K562 (cell line): ENCODE measurements around the gene HTR3E. TPM values are rescaled to one million over a fixed set of nuclear protein-coding genes. Genes with fewer than 3 reads are reported as not detected.

ENCODE experiments used
- CCAR2 ChIP-seq: fragments of 200-400 bp; formaldehyde crosslinking; IDR thresholded peaks from 2 replicates; pipeline ENCODE4 v1.6.1; 2017; ENCODE audit warnings: mild to moderate bottlenecking, low read depth, low read length
- ELF2 ChIP-seq: fragments of 250-450 bp; sonication (Bioruptor Pico); IDR thresholded peaks from 2 replicates; pipeline ENCODE4 v1.5.0; 2021; ENCODE audit warnings: mild to moderate bottlenecking
- ESRRB ChIP-seq: fragments of 250-450 bp; sonication (Bioruptor Pico); IDR thresholded peaks from 2 replicates; pipeline ENCODE4 v1.5.0; 2020; ENCODE audit warnings: mild to moderate bottlenecking, moderate library complexity, borderline replicate concordance
- ETV6 ChIP-seq, 3 experiments: fragments of 150-350 bp in 1 of 3; sonication (generic) in 1 of 3; formaldehyde crosslinking in 1 of 3; IDR thresholded peaks; 2 replicates each; pipeline versions ENCODE4 v1.6.1 to v1.8.0; 2014 to 2022; ENCODE audit warnings: borderline replicate concordance in 2 of 3, low read depth in 2 of 3, antibody characterized with exemption in 1 of 3, low read length in 1 of 3, mild to moderate bottlenecking in 1 of 3, missing genetic modification reagents in 1 of 3
- GTF2F1 ChIP-seq: IDR thresholded peaks from 2 replicates; pipeline ENCODE4 v1.6.1; 2011; ENCODE audit warnings: low read depth, low read length, improper control_type of control experiment
- MAFG ChIP-seq: fragments of 450-650 bp; conservative IDR thresholded peaks from 2 replicates; pipeline ENCODE4 v1.6.1; 2016; ENCODE audit warnings: missing genetic modification characterization, missing compliant biosample characterization
- NR2C1 ChIP-seq, 2 experiments: fragments of 450-650 bp; IDR thresholded peaks; 2 replicates each; pipeline ENCODE4 v1.6.1; 2017; ENCODE audit warnings: mild to moderate bottlenecking in 2 of 2, antibody characterized with exemption in 1 of 2, inconsistent platforms in 1 of 2, missing compliant biosample characterization in 1 of 2, missing genetic modification characterization in 1 of 2
- OTX1 ChIP-seq: fragments of 450-650 bp; formaldehyde crosslinking; IDR thresholded peaks from 2 replicates; pipeline ENCODE4 v1.4.0; 2022; ENCODE audit warnings: mild to moderate bottlenecking
- PHF21A ChIP-seq: fragments of 450-650 bp; IDR thresholded peaks from 2 replicates; pipeline ENCODE4 v1.6.1; 2017; ENCODE audit warnings: low read depth, borderline replicate concordance
- PTTG1 ChIP-seq: fragments of 450-650 bp; IDR thresholded peaks from 2 replicates; pipeline ENCODE4 v1.6.1; 2016; ENCODE audit warnings: low read depth, mild to moderate bottlenecking, missing genetic modification characterization, missing compliant biosample characterization
- SAFB ChIP-seq: fragments of 200-400 bp; formaldehyde crosslinking; IDR thresholded peaks from 2 replicates; pipeline ENCODE4 v1.6.1; 2017; ENCODE audit warnings: low read depth, low read length, borderline replicate concordance
- TARDBP ChIP-seq: fragments of 450-650 bp; IDR thresholded peaks from 2 replicates; pipeline ENCODE4 v1.6.1; 2016
- TRIM24 ChIP-seq, 2 experiments: fragments of 450-650 bp; IDR thresholded peaks; 2 replicates each; pipeline ENCODE4 v1.6.1; 2016
- WHSC1 ChIP-seq: IDR thresholded peaks from one replicate; pipeline ENCODE4 v1.6.1; 2012; ENCODE audit warnings: low read length, control low read depth, inconsistent platforms
- ZFPM2 ChIP-seq: fragments of 250-450 bp; sonication (Bioruptor Pico); IDR thresholded peaks from 2 replicates; pipeline ENCODE4 v1.5.1; 2022; ENCODE audit warnings: mild to moderate bottlenecking
- ZNF263 ChIP-seq: sonication (generic); formaldehyde crosslinking; IDR thresholded peaks from 2 replicates; pipeline ENCODE4 v1.8.0; 2022; ENCODE audit warnings: mild to moderate bottlenecking, missing genetic modification reagents, borderline replicate concordance
- ZNF696 ChIP-seq: fragments of 250-450 bp; sonication (Bioruptor Pico); conservative IDR thresholded peaks from 2 replicates; pipeline ENCODE4 v1.4.0; 2020; ENCODE audit warnings: mild to moderate bottlenecking, moderate library complexity
- ZNF707 ChIP-seq: fragments of 250-450 bp; sonication (Bioruptor Pico); conservative IDR thresholded peaks from 2 replicates; pipeline ENCODE4 v1.8.0; 2022; ENCODE audit warnings: inconsistent platforms, mild to moderate bottlenecking, moderate library complexity
- polyA plus RNA-seq, 8 experiments: library from polyadenylated mRNA; depleted of rRNA in 4 of 8; stranded (reverse) in 5 of 8; unstranded in 3 of 8; fragments of >200 nt; fragmentation: Nextera tagmentation in 2 of 8; fragmentation: Illumina TruSeq in 1 of 8; extraction: Ambion mirVana in 2 of 8; extraction: Trizol in 1 of 8; gene quantifications; 2 replicates each; pipeline versions ENCODE4 v1.2.1 to v1.2.3, GENCODE V29; 2011 to 2014; ENCODE audit warnings: inconsistent platforms in 1 of 8, missing spikeins in 1 of 8
- total RNA-seq, 7 experiments: library from RNA; depleted of rRNA in 6 of 7; stranded (reverse); fragments of >200 nt in 6 of 7; fragmentation: Illumina TruSeq in 2 of 7; extraction: Trizol in 2 of 7; gene quantifications; 2 replicates each; pipeline versions ENCODE4 v1.2.1 to v1.2.3, GENCODE V29; 2011 to 2021; ENCODE audit warnings: low replicate concordance in 1 of 7
- TF ChIP-seq, protein P1 (sequence below): sonication (generic); formaldehyde crosslinking; IDR thresholded peaks from 2 replicates; pipeline ENCODE4 v1.8.0; 2022; ENCODE audit warnings: mild to moderate bottlenecking, missing genetic modification reagents
- TF ChIP-seq, protein P2 (sequence below): fragments of 250-450 bp; sonication (Bioruptor Pico); IDR thresholded peaks from 2 replicates; pipeline ENCODE4 v1.8.0; 2022; ENCODE audit warnings: inconsistent platforms
- TF ChIP-seq, protein P3 (sequence below): fragments of 450-650 bp; formaldehyde crosslinking; IDR thresholded peaks from 2 replicates; pipeline ENCODE4 v1.4.0; 2020; ENCODE audit warnings: mild to moderate bottlenecking, moderate library complexity
- TF ChIP-seq, protein P4 (sequence below): fragments of 250-450 bp; sonication (Bioruptor Pico); IDR thresholded peaks from 2 replicates; pipeline ENCODE4 v1.8.0; 2022; ENCODE audit warnings: moderate library complexity, mild to moderate bottlenecking, inconsistent platforms
- TF ChIP-seq, protein P5 (sequence below): fragments of 250-450 bp; sonication (Bioruptor Pico); IDR thresholded peaks from 2 replicates; pipeline ENCODE4 v1.8.0; 2021; ENCODE audit warnings: mild to moderate bottlenecking, moderate library complexity

The HTR3E gene
- total and polyA plus RNA-seq, 9 of the 15 experiments (the other 6 are each of a cell fraction or from before 2014, with no cell fraction given): not detected

DNA sequence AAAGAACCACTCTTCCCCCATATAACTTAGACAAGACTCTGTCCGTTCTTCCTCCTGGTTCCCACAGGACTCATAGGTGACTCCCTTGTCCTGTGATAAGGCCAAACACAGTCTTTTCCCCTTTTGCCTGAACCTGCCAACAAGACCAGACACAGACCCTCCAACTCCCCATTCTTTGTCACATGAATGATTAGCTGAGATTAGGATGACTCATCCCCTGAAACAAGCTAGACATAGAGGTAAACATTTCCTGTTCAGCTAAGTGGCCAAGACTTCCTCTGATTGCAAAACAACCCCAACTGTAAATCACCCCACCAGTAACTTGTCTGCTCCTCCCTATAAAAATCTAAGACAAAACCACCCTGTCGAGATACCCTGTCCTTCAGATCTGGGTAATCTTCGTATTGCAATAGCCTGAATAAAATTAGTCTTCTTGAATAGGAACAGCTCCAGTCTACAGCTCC is 11.4 kb upstream of the HTR3E start (continued):
- TF ChIP-seq, protein P1, sequence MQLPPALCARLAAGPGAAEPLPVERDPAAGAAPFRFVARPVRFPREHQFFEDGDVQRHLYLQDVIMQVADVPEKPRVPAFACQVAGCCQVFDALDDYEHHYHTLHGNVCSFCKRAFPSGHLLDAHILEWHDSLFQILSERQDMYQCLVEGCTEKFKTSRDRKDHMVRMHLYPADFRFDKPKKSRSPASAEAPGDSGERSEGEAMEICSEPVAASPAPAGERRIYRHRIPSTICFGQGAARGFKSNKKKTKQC (CRISPR knock-in tag): no peak
- no peak for TF ChIP-seq WHSC1
- TF ChIP-seq ZNF696 (CRISPR knock-in tag): no peak
- no peak for TF ChIP-seq SAFB
- TF ChIP-seq PHF21A: peak; percentile 26; the same call in 1 of the 2 replicates
- TF ChIP-seq TARDBP: no peak
- no peak for TF ChIP-seq ZNF707
- TF ChIP-seq OTX1 (CRISPR knock-in tag): no peak
- TF ChIP-seq, protein P2, sequence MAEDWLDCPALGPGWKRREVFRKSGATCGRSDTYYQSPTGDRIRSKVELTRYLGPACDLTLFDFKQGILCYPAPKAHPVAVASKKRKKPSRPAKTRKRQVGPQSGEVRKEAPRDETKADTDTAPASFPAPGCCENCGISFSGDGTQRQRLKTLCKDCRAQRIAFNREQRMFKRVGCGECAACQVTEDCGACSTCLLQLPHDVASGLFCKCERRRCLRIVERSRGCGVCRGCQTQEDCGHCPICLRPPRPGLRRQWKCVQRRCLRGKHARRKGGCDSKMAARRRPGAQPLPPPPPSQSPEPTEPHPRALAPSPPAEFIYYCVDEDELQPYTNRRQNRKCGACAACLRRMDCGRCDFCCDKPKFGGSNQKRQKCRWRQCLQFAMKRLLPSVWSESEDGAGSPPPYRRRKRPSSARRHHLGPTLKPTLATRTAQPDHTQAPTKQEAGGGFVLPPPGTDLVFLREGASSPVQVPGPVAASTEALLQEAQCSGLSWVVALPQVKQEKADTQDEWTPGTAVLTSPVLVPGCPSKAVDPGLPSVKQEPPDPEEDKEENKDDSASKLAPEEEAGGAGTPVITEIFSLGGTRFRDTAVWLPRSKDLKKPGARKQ: no peak
- no peak for TF ChIP-seq ZNF263 (CRISPR knock-in tag)
- TF ChIP-seq ELF2 (CRISPR knock-in tag): no peak
- TF ChIP-seq, protein P3, sequence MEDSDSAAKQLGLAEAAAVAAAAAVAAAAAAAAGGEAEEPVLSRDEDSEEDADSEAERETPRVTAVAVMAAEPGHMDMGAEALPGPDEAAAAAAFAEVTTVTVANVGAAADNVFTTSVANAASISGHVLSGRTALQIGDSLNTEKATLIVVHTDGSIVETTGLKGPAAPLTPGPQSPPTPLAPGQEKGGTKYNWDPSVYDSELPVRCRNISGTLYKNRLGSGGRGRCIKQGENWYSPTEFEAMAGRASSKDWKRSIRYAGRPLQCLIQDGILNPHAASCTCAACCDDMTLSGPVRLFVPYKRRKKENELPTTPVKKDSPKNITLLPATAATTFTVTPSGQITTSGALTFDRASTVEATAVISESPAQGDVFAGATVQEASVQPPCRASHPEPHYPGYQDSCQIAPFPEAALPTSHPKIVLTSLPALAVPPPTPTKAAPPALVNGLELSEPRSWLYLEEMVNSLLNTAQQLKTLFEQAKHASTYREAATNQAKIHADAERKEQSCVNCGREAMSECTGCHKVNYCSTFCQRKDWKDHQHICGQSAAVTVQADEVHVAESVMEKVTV: no peak
- 0 out of 2 replicates have a peak, but pooled peaks have one; percentile 10 for TF ChIP-seq MAFG (tag)
- TF ChIP-seq ZFPM2 (CRISPR knock-in tag): no peak
- peak; percentile 94 to 96 for TF ChIP-seq TRIM24 (IDR thresholded peaks at IDR 0.05)
- no peak for TF ChIP-seq GTF2F1
- TF ChIP-seq, protein P4, sequence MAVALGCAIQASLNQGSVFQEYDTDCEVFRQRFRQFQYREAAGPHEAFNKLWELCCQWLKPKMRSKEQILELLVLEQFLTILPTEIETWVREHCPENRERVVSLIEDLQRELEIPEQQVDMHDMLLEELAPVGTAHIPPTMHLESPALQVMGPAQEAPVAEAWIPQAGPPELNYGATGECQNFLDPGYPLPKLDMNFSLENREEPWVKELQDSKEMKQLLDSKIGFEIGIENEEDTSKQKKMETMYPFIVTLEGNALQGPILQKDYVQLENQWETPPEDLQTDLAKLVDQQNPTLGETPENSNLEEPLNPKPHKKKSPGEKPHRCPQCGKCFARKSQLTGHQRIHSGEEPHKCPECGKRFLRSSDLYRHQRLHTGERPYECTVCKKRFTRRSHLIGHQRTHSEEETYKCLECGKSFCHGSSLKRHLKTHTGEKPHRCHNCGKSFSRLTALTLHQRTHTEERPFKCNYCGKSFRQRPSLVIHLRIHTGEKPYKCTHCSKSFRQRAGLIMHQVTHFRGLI (CRISPR knock-in tag): no peak
- no peak for TF ChIP-seq ETV6 (IDR thresholded peaks at IDR 0.05; ENCODE audit: borderline replicate concordance in 1 of 2, low read depth in 2 of 2, low read length in 1 of 2)
- TF ChIP-seq ETV6 (CRISPR knock-in tag; IDR thresholded peaks at IDR 0.05; ENCODE audit: borderline replicate concordance): no peak
- no peak for TF ChIP-seq NR2C1 (IDR thresholded peaks at IDR 0.05)
- TF ChIP-seq NR2C1 (tag; IDR thresholded peaks at IDR 0.05): no peak
- no peak for TF ChIP-seq ESRRB (CRISPR knock-in tag)
- TF ChIP-seq CCAR2: no peak
- TF ChIP-seq, protein P5, sequence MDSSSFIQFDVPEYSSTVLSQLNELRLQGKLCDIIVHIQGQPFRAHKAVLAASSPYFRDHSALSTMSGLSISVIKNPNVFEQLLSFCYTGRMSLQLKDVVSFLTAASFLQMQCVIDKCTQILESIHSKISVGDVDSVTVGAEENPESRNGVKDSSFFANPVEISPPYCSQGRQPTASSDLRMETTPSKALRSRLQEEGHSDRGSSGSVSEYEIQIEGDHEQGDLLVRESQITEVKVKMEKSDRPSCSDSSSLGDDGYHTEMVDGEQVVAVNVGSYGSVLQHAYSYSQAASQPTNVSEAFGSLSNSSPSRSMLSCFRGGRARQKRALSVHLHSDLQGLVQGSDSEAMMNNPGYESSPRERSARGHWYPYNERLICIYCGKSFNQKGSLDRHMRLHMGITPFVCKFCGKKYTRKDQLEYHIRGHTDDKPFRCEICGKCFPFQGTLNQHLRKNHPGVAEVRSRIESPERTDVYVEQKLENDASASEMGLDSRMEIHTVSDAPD: no peak
- 0 out of 2 replicates have a peak, but pooled peaks have one; percentile 56 for TF ChIP-seq PTTG1 (tag)
